Upper lobe of left lung (tissue), 6 donors: ENCODE results near the gene ITGA11. TPM values are rescaled to one million over a fixed set of nuclear protein-coding genes. Genes with fewer than 3 reads are reported as not detected.

ENCODE experiments used
- ATAC-seq, 2 donors: fragments of 200-7000 bp; cut with Tn5 transposase; one replicate each; pipeline ENCODE4 v1.9.1; 2022; ENCODE audit warnings: mild to moderate bottlenecking in 2 of 2, moderate library complexity in 2 of 2; ENCODE audit not compliant: low FRiP score in 2 of 2
- DNase-seq, 2 donors: peaks; one replicate each; pipeline ENCODE4 v3.0.0-alpha.2; 2019 to 2020
- H3K27ac ChIP-seq, 4 donors: fragments of 200-600 bp; sonication (generic); one replicate each; pipeline ENCODE4 v1.5.1; 2016 to 2019
- H3K27me3 ChIP-seq, 4 donors: fragments of 200-600 bp; sonication (generic); one replicate each; pipeline ENCODE4 v1.5.1; 2017 to 2019
- H3K36me3 ChIP-seq, 4 donors: fragments of 200-600 bp; sonication (generic); one replicate each; pipeline ENCODE4 v1.5.1; 2016 to 2019
- H3K4me1 ChIP-seq, 4 donors: fragments of 200-600 bp; sonication (generic); one replicate each; pipeline ENCODE4 v1.5.1; 2018 to 2019
- H3K4me3 ChIP-seq, 4 donors: fragments of 200-600 bp; sonication (generic); one replicate each; pipeline ENCODE4 v1.5.1; 2017 to 2019; ENCODE audit warnings: mild to moderate bottlenecking in 2 of 4, moderate library complexity in 1 of 4
- H3K9me3 ChIP-seq, 4 donors: fragments of 200-600 bp; sonication (generic); one replicate each; pipeline ENCODE4 v1.5.1; 2018 to 2019
- EP300 ChIP-seq, 4 donors: sonication (generic); formaldehyde crosslinking; IDR thresholded peaks; one replicate each; pipeline ENCODE4 v1.5.1; 2017; ENCODE audit warnings: antibody characterized with exemption in 4 of 4, control low read depth in 2 of 4
- POLR2A ChIP-seq, 4 donors: fragments of 450-650 bp; IDR thresholded peaks; one replicate each; pipeline ENCODE4 v1.5.1; 2016 to 2017; ENCODE audit warnings: antibody characterized with exemption in 4 of 4, mild to moderate bottlenecking in 2 of 4
- POLR2AphosphoS5 ChIP-seq, 2 donors: sonication (generic); formaldehyde crosslinking; IDR thresholded peaks; one replicate each; pipeline ENCODE4 v1.5.1; 2017; ENCODE audit warnings: antibody characterized with exemption in 2 of 2
- WGBS, 2 donors: methylation state at CpG; one replicate each; pipeline ENCODE4 v1.1.5; 2017 to 2018; 5-methylcytosine and 5-hydroxymethylcytosine counted together
- total RNA-seq, 6 donors: library from RNA; depleted of rRNA in 4 of 6; stranded (reverse); fragments of >200 nt in 4 of 6; gene quantifications; one replicate each; pipeline versions ENCODE4 v1.1.0 to v1.2.1, GENCODE V29; 2016 to 2021
- TF ChIP-seq, protein P1 (sequence below), 6 experiments: fragments of 450-650 bp in 4 of 6; fragments of 200-600 bp in 2 of 6; sonication (generic) in 2 of 6; IDR thresholded peaks; one replicate each; pipeline ENCODE4 v1.5.1; 2016 to 2019; ENCODE audit warnings: antibody characterized with exemption in 6 of 6
- donor health status: DM: no; HTN: no; CAD: no; lungs with moderate emphysema.
- donor health status: DM: no; HTN: yes; CAD: no; lungs with severe emphysema.

The ITGA11 gene
- total RNA-seq, 6 donors from 2014 or later, result 0.49 to 6.9 (median 1.4) TPM

DNA sequence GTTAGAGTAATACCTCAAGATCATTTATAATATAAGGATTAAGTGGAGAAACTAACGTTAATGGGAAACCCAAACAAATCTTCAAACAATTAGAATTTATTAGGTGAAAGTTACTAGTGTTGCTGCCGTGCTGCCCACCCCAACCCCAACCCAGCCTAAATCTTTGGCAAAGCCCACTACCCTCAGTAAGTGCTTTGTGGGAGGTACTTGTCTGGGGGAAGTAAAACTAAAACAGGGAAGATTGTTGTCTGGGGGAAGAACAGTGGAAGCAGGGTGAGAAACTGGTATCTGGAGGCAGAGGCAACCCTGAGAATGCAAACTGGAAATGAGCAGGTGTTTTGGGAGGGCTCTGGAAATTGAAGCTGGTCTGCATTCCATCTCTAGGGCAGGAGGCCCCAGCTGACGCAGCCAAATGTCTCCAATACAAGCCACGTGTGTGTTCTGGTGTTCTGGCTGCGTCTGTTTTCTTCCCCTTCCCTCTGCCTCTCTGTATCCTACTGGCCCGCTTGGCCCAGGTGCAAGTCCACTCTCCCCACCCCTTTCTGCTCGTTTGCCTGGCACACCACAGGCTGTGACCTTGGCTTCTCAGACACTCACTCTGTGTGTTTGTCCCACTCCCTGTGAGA is 121.7 kb downstream of the ITGA11 start:
- WGBS, 2 donors, result 63 to 75% methylated on average over 7 of the region's 7 CpGs
- Histone ChIP-seq H3K27ac (no peak overlapping the region), H3K4me1 (peaks cover 0 to 6% (median 4%) of the 10 kb centered on the region in 4 donors), H3K9me3 (no peaks in the 10 kb centered on the region), H3K4me3 (no peak overlapping the region), H3K36me3 (no peaks in the 10 kb centered on the region), H3K27me3 (no peaks in the 10 kb centered on the region)
- no peak for DNase-seq
- TF ChIP-seq POLR2A (IDR thresholded peaks at IDR 0.05), result no peak
- no peak for TF ChIP-seq EP300 (IDR thresholded peaks at IDR 0.05)
- no peak for TF ChIP-seq POLR2AphosphoS5 (IDR thresholded peaks at IDR 0.05)
- TF ChIP-seq, protein P1, sequence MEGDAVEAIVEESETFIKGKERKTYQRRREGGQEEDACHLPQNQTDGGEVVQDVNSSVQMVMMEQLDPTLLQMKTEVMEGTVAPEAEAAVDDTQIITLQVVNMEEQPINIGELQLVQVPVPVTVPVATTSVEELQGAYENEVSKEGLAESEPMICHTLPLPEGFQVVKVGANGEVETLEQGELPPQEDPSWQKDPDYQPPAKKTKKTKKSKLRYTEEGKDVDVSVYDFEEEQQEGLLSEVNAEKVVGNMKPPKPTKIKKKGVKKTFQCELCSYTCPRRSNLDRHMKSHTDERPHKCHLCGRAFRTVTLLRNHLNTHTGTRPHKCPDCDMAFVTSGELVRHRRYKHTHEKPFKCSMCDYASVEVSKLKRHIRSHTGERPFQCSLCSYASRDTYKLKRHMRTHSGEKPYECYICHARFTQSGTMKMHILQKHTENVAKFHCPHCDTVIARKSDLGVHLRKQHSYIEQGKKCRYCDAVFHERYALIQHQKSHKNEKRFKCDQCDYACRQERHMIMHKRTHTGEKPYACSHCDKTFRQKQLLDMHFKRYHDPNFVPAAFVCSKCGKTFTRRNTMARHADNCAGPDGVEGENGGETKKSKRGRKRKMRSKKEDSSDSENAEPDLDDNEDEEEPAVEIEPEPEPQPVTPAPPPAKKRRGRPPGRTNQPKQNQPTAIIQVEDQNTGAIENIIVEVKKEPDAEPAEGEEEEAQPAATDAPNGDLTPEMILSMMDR (IDR thresholded peaks at IDR 0.05), result no peak
- ATAC-seq, result no peak

DNA sequence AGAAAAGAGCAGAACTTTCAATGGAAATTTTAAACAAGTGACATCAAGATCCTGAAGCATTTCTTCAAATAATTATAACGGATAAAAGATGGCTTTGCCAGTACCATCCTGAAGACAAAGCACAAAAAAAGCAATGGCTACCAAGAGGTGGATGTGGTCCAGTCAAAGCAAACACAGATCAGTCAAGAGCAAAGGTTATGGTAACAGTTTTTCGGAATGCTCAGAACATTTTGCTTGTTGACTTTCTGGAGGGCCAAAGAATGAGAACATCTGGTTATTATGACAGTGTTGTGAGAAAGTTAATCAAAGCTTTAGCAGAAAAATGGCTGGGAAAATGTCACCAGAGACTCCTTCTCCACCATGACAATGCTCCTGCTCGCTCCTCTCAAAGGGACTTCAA is 122.9 kb downstream of the ITGA11 start:
- no peaks in the 10 kb centered on the region for H3K27me3 ChIP-seq

DNA sequence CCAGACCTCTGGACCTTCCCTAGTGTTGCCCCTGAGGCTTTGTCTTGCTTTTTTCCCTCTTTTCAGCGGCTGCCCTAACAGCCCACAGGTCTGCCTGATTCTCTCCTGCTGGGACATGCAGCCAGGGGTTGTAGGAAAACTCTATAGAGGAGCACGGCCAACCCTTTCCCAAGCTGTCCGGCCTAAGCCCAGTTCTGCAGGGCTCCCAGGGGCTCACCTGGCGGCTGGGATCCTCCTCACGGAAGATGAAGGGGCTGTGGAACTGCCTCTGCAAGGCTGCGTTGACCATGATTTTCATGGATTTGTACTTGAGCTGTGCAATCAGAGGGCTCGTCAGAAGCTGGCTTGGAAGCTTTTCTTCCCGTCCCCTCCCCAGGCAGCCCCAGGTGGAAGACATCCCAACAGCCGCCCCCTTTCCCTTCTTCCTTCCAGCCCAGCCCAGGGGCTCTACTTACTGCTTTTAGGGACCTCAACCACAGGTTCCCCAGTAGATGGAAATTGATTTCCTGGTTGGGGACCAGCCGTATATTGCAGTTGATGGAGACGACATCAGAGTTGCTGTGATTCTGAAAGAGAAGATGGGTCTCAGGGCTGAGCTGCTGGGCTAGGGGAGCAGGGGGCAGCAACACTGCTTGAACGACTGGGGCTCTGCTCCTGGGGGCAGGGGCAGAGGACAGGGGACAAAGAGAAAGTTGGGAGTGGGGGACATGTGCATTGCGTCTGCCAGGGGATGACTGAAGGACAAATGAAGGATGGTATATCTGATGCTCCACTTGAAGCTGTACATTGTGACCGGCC is 124.6 kb downstream of the ITGA11 start:
- 79 to 82% methylated on average over 8 to 14 of the region's 14 CpGs for WGBS, 2 donors
- H3K36me3 ChIP-seq, result no peaks in the 10 kb centered on the region
- DNase-seq, result no peak
- H3K4me3 ChIP-seq, result no peak overlapping the region
- no peak for ATAC-seq
- H3K27me3 ChIP-seq, result no peaks in the 10 kb centered on the region
- TF ChIP-seq, protein P1 (IDR thresholded peaks at IDR 0.05), result no peak
- TF ChIP-seq POLR2A (IDR thresholded peaks at IDR 0.05), result no peak
- TF ChIP-seq EP300 (IDR thresholded peaks at IDR 0.05), result no peak
- no peak overlapping the region for H3K27ac ChIP-seq
- H3K9me3 ChIP-seq, result no peaks in the 10 kb centered on the region
- peaks cover 0 to 6% (median 4%) of the 10 kb centered on the region in 4 donors for H3K4me1 ChIP-seq

More for the DNA sequence above, 122.9 kb downstream of the ITGA11 start:
- TF ChIP-seq, protein P1 (IDR thresholded peaks at IDR 0.05), result no peak
- TF ChIP-seq POLR2AphosphoS5 (IDR thresholded peaks at IDR 0.05) (no peak), EP300 (IDR thresholded peaks at IDR 0.05) (no peak), POLR2A (IDR thresholded peaks at IDR 0.05) (no peak)
- Histone ChIP-seq H3K27ac (no peak overlapping the region), H3K4me3 (no peak overlapping the region), H3K36me3 (no peaks in the 10 kb centered on the region), H3K9me3 (no peaks in the 10 kb centered on the region), H3K4me1 (peaks cover 0 to 6% (median 4%) of the 10 kb centered on the region in 4 donors)
- 72 to 79% methylated on average over 3 of the region's 3 CpGs for WGBS, 2 donors
- ATAC-seq, result no peak
- no peak for DNase-seq

DNA sequence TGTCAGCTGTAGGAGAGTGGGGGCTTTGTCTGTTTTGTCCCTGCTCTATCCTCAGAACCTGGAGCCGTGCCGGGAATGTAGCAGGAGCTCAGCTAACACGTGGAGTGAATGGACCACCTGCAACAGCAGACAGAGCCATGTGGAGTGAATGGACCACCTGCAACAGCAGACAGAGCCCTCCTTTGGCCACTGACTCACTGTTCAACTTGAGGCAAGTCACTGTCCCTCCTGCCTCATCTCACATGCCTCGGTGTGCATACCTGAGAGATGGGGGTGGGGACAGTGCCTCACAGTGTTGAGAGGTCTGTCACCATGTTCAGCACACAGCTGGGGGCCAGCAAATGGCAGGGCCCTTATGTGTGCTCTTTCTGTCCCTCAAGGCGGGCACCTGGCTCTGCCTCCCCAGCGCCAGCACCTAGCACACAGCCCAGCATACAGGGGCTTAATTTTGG is 126.5 kb downstream of the ITGA11 start:
- Histone ChIP-seq H3K27ac (no peak overlapping the region), H3K36me3 (no peaks in the 10 kb centered on the region), H3K9me3 (no peaks in the 10 kb centered on the region), H3K4me1 (peaks cover 0 to 7% (median 4%) of the 10 kb centered on the region in 4 donors), H3K27me3 (no peaks in the 10 kb centered on the region), H3K4me3 (no peak overlapping the region)
- DNase-seq, result no peak
- ATAC-seq, result no peak
- TF ChIP-seq POLR2A (IDR thresholded peaks at IDR 0.05) (no peak), EP300 (IDR thresholded peaks at IDR 0.05) (no peak), POLR2AphosphoS5 (IDR thresholded peaks at IDR 0.05) (no peak)
- TF ChIP-seq, protein P1 (IDR thresholded peaks at IDR 0.05), result no peak
- WGBS, 2 donors, result 76 to 88% methylated on average over 4 to 6 of the region's 6 CpGs
